H1 (cell line): ENCODE data around the gene ARPIN. TPM values are rescaled to one million over a fixed set of nuclear protein-coding genes. Genes with fewer than 3 reads are reported as not detected.

Experiments used
- CTCF ChIA-PET: fragments of 300-600 bp; sonication (Branson Sonifier 250); formaldehyde crosslinking; loops from one replicate; lab custom pipeline; 2021; ENCODE audit not compliant: partially characterized antibody; lab: Charles Lee
- POLR2A ChIA-PET: fragments of 300-600 bp; sonication (Branson Sonifier 250); formaldehyde crosslinking; loops from one replicate; lab custom pipeline; 2021; ENCODE audit warnings: inconsistent platforms; ENCODE audit not compliant: partially characterized antibody; lab: Charles Lee
- DNase-seq, 2 experiments: peaks; one replicate each; pipeline versions ENCODE4 v3.0.0 to v3.0.0-alpha.2; 2010 to 2022; ENCODE audit warnings: low spot score in 2 of 2, low read depth in 1 of 2, mixed read lengths in 1 of 2
- FAIRE-seq: peaks from 2 replicates; lab custom pipeline; 2011; peaks lifted over from hg19 to GRCh38; lab: Jason Lieb, UNC
- H2AFZ ChIP-seq: 2 replicates; pipeline ENCODE4 v1.8.1; 2012; ENCODE audit warnings: low read length, inconsistent platforms
- H2AK5ac ChIP-seq: 2 replicates; pipeline ENCODE4 v1.6.1; 2013; ENCODE audit warnings: low read depth, low read length
- H2BK120ac ChIP-seq: replicated peaks from 2 replicates; pipeline ENCODE3; 2013; ENCODE audit warnings: low read depth, low read length, inconsistent platforms
- H2BK12ac ChIP-seq: 2 replicates; pipeline ENCODE4 v1.6.1; 2013; ENCODE audit warnings: low read depth, low read length
- H2BK15ac ChIP-seq: 2 replicates; pipeline ENCODE4 v1.6.1; 2013; ENCODE audit warnings: low read length
- H2BK20ac ChIP-seq: 2 replicates; pipeline ENCODE4 v1.6.1; 2013; ENCODE audit warnings: low read length
- H2BK5ac ChIP-seq: 2 replicates; pipeline ENCODE4 v1.6.1; 2013; ENCODE audit warnings: low read depth, low read length
- H3K14ac ChIP-seq: 2 replicates; pipeline ENCODE4 v1.6.1; 2013; ENCODE audit warnings: inconsistent platforms; ENCODE audit not compliant: insufficient read length
- H3K18ac ChIP-seq: 2 replicates; pipeline ENCODE4 v1.6.1; 2013; ENCODE audit warnings: low read length; ENCODE audit errors: extremely low read depth
- H3K23ac ChIP-seq: 2 replicates; pipeline ENCODE4 v1.6.1; 2013; ENCODE audit warnings: inconsistent platforms; ENCODE audit not compliant: insufficient read length
- H3K23me2 ChIP-seq: 2 replicates; pipeline ENCODE4 v1.6.1; 2013; ENCODE audit warnings: low read depth, low read length
- H3K27ac ChIP-seq: 2 replicates; pipeline ENCODE4 v1.6.1; 2011; ENCODE audit warnings: low read depth, low read length, inconsistent platforms
- H3K27me3 ChIP-seq, 4 experiments: replicated peaks in 1 of 4; 1 replicate in 1 of 4; 2 replicates in 3 of 4; pipeline versions ENCODE4 v1.6.1 to v1.8.1; 2011 to 2013; ENCODE audit warnings: low read length in 3 of 4, mild to moderate bottlenecking in 3 of 4, inconsistent platforms in 2 of 4, mixed read lengths in 2 of 4, moderate library complexity in 1 of 4; ENCODE audit not compliant: control insufficient read depth in 3 of 4, insufficient read depth in 3 of 4; ENCODE audit errors: extremely low read depth in 1 of 4
- H3K36me3 ChIP-seq, 4 experiments: 2 replicates each; pipeline versions ENCODE4 v1.6.1 to v1.8.1; 2011 to 2013; ENCODE audit warnings: mild to moderate bottlenecking in 4 of 4, low read length in 3 of 4, moderate library complexity in 2 of 4, control low read depth in 1 of 4, inconsistent platforms in 1 of 4; ENCODE audit not compliant: insufficient read depth in 4 of 4, control insufficient read depth in 2 of 4
- H3K4ac ChIP-seq: replicated peaks from 2 replicates; pipeline ENCODE3; 2013; ENCODE audit warnings: low read length, low read depth, mixed read lengths, inconsistent platforms; ENCODE audit not compliant: insufficient read length
- H3K4me1 ChIP-seq, 4 experiments: replicated peaks in 1 of 4; 1 replicate in 1 of 4; 2 replicates in 3 of 4; pipeline versions ENCODE4 v1.6.1 to v1.8.1; 2011 to 2013; ENCODE audit warnings: low read length in 3 of 4, inconsistent platforms in 2 of 4, mixed read lengths in 1 of 4; ENCODE audit not compliant: insufficient read depth in 4 of 4, control insufficient read depth in 3 of 4
- H3K4me2 ChIP-seq, 2 experiments: 2 replicates each; pipeline versions ENCODE4 v1.6.1 to v1.8.1; 2011 to 2013; ENCODE audit warnings: low read depth in 2 of 2, low read length in 2 of 2, control low read depth in 1 of 2, inconsistent platforms in 1 of 2, mild to moderate bottlenecking in 1 of 2; ENCODE audit not compliant: insufficient read depth in 1 of 2
- H3K4me3 ChIP-seq, 4 experiments: fragments of 200-600, 300-600 bp in 1 of 4; sonication (generic), shearing (Covaris generic), sonication (Bioruptor Twin) in 1 of 4; 2 replicates each; pipeline versions ENCODE4 v1.5.1 to v1.8.1; 2011 to 2016; ENCODE audit warnings: low read length in 4 of 4, low read depth in 3 of 4, control low read depth in 2 of 4, inconsistent platforms in 2 of 4, mild to moderate bottlenecking in 2 of 4, mixed read lengths in 1 of 4, moderate library complexity in 1 of 4; ENCODE audit not compliant: insufficient read depth in 2 of 4; ENCODE audit errors: extremely low read depth in 1 of 4
- H3K56ac ChIP-seq: replicated peaks from 2 replicates; pipeline ENCODE3; 2013; ENCODE audit warnings: low read depth, mild to moderate bottlenecking, mixed read lengths, low read length, inconsistent platforms; ENCODE audit not compliant: insufficient read length
- H3K79me1 ChIP-seq: 2 replicates; pipeline ENCODE4 v1.6.1; 2013; ENCODE audit warnings: low read depth, low read length, control low read depth
- H3K79me2 ChIP-seq, 2 experiments: 2 replicates each; pipeline versions ENCODE4 v1.6.1 to v1.8.1; 2012 to 2013; ENCODE audit warnings: low read length in 2 of 2, mild to moderate bottlenecking in 2 of 2, inconsistent platforms in 1 of 2; ENCODE audit not compliant: insufficient read depth in 2 of 2, control insufficient read depth in 1 of 2
- H3K9ac ChIP-seq, 4 experiments: replicated peaks in 1 of 4; 1 replicate in 1 of 4; 2 replicates in 3 of 4; pipeline versions ENCODE4 v1.6.1 to v1.8.1; 2011 to 2013; ENCODE audit warnings: low read depth in 3 of 4, low read length in 3 of 4, control low read depth in 2 of 4, mild to moderate bottlenecking in 2 of 4, moderate library complexity in 2 of 4, inconsistent platforms in 1 of 4; ENCODE audit errors: extremely low read depth in 1 of 4
- H3K9me3 ChIP-seq, 2 experiments: 2 replicates each; pipeline versions ENCODE4 v1.6.1 to v1.8.1; 2012 to 2013; ENCODE audit warnings: mild to moderate bottlenecking in 2 of 2, moderate library complexity in 2 of 2, control low read depth in 1 of 2, inconsistent platforms in 1 of 2, low read depth in 1 of 2, low read length in 1 of 2, mixed read lengths in 1 of 2; ENCODE audit not compliant: insufficient read depth in 2 of 2
- H4K20me1 ChIP-seq, 2 experiments: replicated peaks in 1 of 2; 2 replicates each; pipeline versions ENCODE3 to v1.8.1; 2011 to 2013; ENCODE audit warnings: inconsistent platforms in 2 of 2, low read length in 2 of 2, mild to moderate bottlenecking in 1 of 2; ENCODE audit not compliant: insufficient read depth in 2 of 2, control insufficient read depth in 1 of 2
- H4K5ac ChIP-seq: 2 replicates; pipeline ENCODE4 v1.6.1; 2013; ENCODE audit warnings: low read length, low read depth, mixed read lengths, inconsistent platforms; ENCODE audit not compliant: insufficient read length
- H4K8ac ChIP-seq: 2 replicates; pipeline ENCODE4 v1.8.0; 2013; ENCODE audit warnings: mild to moderate bottlenecking, moderate library complexity, low read length, inconsistent platforms; ENCODE audit not compliant: insufficient read depth; ENCODE audit errors: extremely low read depth
- H4K91ac ChIP-seq: replicated peaks from 2 replicates; pipeline ENCODE3; 2013; ENCODE audit warnings: low read length, mixed read lengths, inconsistent platforms; ENCODE audit not compliant: insufficient read length
- JUND ChIP-seq: IDR thresholded peaks from 2 replicates; pipeline ENCODE4 v1.6.1; 2011; ENCODE audit warnings: mild to moderate bottlenecking, improper control_type of control experiment, low read length
- KDM1A ChIP-seq: fragments of 200-600, 300-600 bp; sonication (generic); IDR thresholded peaks from 2 replicates; pipeline ENCODE4 v1.7.1; 2016; ENCODE audit warnings: mild to moderate bottlenecking, low read length, borderline replicate concordance
- WGBS, 2 experiments: shearing (Covaris generic) in 1 of 2; methylation state at CpG; one replicate each; pipeline versions ENCODE4 v1.1.6 to v1.1.7; 2013 to 2015; ENCODE audit warnings: low lambda C conversion rate in 2 of 2, mixed read lengths in 2 of 2, inconsistent platforms in 1 of 2, low coverage in 1 of 2, missing lambda C conversion rate in 1 of 2; ENCODE audit not compliant: insufficient replicate concordance in 2 of 2, insufficient coverage in 1 of 2, insufficient read length in 1 of 2; ENCODE audit errors: extremely low coverage in 1 of 2, missing lambda C conversion rate in 1 of 2; 5-methylcytosine and 5-hydroxymethylcytosine counted together
- polyA plus RNA-seq, 7 experiments: library from polyadenylated mRNA; depleted of rRNA in 3 of 7; stranded (reverse) in 5 of 7; unstranded in 2 of 7; fragments of >200 nt in 5 of 7; fragments of 200-250 nt in 2 of 7; gene quantifications; 1 replicate in 5 of 7; 2 replicates in 1 of 7; 4 replicates in 1 of 7; pipeline versions ENCODE4 v1.2.1 to v1.2.3, GENCODE V29; 2011 to 2013; ENCODE audit warnings: missing spikeins in 2 of 7, mixed read lengths in 2 of 7
- total RNA-seq: library from RNA; stranded (reverse); fragmentation: NEBNext Ultra II Directional; extraction: Animal tissue kit (Norgen Biotek cat#: 25700); gene quantifications from 2 replicates; pipeline ENCODE4 v1.2.1, GENCODE V29; 2021
- TF ChIP-seq, protein P1 (sequence below): IDR thresholded peaks from 2 replicates; pipeline ENCODE4 v1.6.1; 2012; ENCODE audit warnings: inconsistent platforms

ARPIN gene
- total and polyA plus RNA-seq, 2 of the 8 experiments (the other 6 are each of a cell fraction or from before 2014, with no cell fraction given), result 3.1 to 3.9 TPM

- Histone ChIP-seq H3K9me3 (no peaks in the 10 kb centered on the region), H3K79me1 (no peaks in the 10 kb centered on the region)
- TF ChIP-seq, protein P1, sequence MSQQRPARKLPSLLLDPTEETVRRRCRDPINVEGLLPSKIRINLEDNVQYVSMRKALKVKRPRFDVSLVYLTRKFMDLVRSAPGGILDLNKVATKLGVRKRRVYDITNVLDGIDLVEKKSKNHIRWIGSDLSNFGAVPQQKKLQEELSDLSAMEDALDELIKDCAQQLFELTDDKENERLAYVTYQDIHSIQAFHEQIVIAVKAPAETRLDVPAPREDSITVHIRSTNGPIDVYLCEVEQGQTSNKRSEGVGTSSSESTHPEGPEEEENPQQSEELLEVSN, result no peak
- TF ChIP-seq JUND, result no peak
- no peak for TF ChIP-seq KDM1A
- TF ChIP-seq, all 59 proteins: peak for 0
- no peaks in the 10 kb centered on the region for H3K79me2 ChIP-seq
- no peak overlapping the region for H3K4me3 ChIP-seq
- no peaks in the 10 kb centered on the region for H3K23me2 ChIP-seq
- no peak overlapping the region for H4K8ac ChIP-seq
- H3K18ac ChIP-seq, result no peak overlapping the region
- FAIRE-seq, result no peak
- no peak overlapping the region for H2AFZ ChIP-seq
- no peak overlapping the region for H3K14ac ChIP-seq
- no peak overlapping the region for H3K56ac ChIP-seq
- H4K91ac ChIP-seq, result no peak overlapping the region
- no peak overlapping the region for H2BK120ac ChIP-seq
- no peak overlapping the region for H2BK12ac ChIP-seq
- H3K27me3 ChIP-seq, result no peaks in the 10 kb centered on the region
- no peak overlapping the region for H2BK15ac ChIP-seq
- no peaks in the 10 kb centered on the region; a peak in 1 of 7 replicates for H3K4me1 ChIP-seq
- ChIA-PET CTCF (interaction anchor here (0.8 to 4.5 kb wide), 16 partner anchors 11 to 351 kb away, joined by 3 to 46 read pairs (median 4); partner anchors contain the start of gene ARPIN), POLR2A (interaction anchor here (0.6 to 2.1 kb wide), 3 partner anchors 11 to 68 kb away, joined by 3 to 6 read pairs (median 4); partner anchors contain the start of gene ARPIN)
- no peak overlapping the region for H4K5ac ChIP-seq
- H3K4me2 ChIP-seq, result no peak overlapping the region
- no peak overlapping the region for H3K23ac ChIP-seq
- no peak overlapping the region for H3K4ac ChIP-seq
- H3K9ac ChIP-seq, result no peak overlapping the region
- no peaks in the 10 kb centered on the region for H3K36me3 ChIP-seq
- no peak overlapping the region for H2BK5ac ChIP-seq
- no peak overlapping the region for H3K27ac ChIP-seq
- no peak for DNase-seq
- H2BK20ac ChIP-seq, result no peak overlapping the region
- no peak overlapping the region for H2AK5ac ChIP-seq
- WGBS, 2 experiments, result 95% methylated on average over 3 of the region's 3 CpGs; no CpG with 5 or more reads in 1 of the 2 experiments
- H4K20me1 ChIP-seq, result no peaks in the 10 kb centered on the region
Measured at GRCh38 chr15:89899951-89900567, 12.7 kb downstream of the ARPIN start.
